A549 treated with ZK216348 at 1 μM for 4 hours (cell line): Measurements from ENCODE around the gene ELAVL2. TPM values are rescaled to one million over a fixed set of nuclear protein-coding genes. Genes with fewer than 3 reads are reported as not detected.

Source experiments
- total RNA-seq: library from RNA; stranded (reverse); fragments of 200-300 nt; extraction: Qiagen RNA extraction; gene quantifications from 5 replicates; pipeline ENCODE4 v1.2.3, GENCODE V29; 2022; ENCODE audit warnings: low read depth

ELAVL2 gene
- total RNA-seq = not detected in 5 replicates

DNA sequence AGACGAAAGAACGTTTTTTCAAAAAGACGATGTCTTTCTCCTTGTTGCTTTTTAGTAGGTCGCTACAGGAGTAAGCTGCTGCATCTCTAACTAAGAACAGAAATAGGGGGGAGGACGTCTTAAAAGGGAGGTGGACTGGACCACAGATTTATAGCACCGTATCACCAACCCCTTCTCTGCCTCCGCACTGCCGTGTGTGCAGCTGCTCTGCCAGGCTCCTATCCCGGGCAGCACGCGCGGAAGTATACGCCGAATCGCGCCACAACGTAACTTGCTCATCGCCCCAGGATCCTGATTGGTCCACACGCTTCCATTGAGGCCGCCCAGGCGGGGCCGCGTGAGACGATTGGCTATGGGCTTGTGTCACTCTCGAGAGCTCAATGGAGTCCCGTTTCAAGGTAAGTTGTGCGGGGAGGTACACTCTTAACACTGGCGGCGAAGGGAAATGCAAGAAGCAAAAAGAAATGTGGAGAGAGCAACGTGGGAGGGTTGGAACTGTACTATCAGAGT lies at the start of gene ELAVL2:
Gene ELAVL2 (minus strand): TSS at position 121 of the 510 bp plus-strand sequence. CDS start 64,006 bp downstream, outside the sequence.

